Measurements from ENCODE around the gene RNF111. TPM values are rescaled to one million over a fixed set of nuclear protein-coding genes. Genes with fewer than 3 reads are reported as not detected.

Gene RNF111
- polyA plus RNA-seq, 2 of the 4 experiments (the other 2 are of a cell fraction): 25.0 to 42.7 TPM

DNA sequence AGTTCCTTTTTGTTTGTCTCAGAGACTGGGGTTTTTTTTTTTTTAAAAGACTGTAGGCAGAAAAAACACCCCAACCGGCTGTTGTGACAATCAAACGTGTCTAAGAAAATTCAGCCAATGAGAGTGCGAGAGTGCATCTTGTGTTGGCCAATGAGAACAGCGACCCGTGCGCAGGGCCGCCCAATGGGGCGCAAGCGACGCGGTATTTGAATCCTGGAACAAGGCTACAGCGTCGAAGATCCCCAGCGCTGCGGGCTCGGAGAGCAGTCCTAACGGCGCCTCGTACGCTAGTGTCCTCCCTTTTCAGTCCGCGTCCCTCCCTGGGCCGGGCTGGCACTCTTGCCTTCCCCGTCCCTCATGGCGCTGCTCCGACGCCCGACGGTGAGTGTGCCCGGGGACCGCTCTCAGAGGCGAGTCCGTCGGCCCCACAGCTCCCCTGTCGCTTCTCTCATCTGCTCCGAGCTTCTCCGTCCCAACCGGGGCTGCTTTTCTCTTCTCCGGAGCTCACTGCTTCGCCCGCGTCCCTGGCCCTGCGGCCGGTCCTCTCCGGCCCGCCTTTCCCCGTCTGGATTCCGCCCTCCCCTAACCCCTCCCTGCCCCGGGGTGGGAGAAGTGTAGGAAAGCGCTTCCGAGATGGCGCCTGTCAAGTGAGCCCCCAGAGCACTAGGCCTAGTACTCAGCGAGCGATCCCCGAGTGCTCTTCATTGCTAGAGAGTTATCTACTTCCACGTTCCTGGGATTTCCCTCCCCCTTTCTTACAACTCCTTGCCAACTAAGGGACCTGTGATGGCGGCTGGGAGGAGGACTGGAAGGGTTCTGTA is 117.7 kb downstream of the RNF111 start, which contains the start of gene CCNB2:
Gene CCNB2 (plus strand): TSS at position 235 of the 821 bp plus-strand sequence. CDS start 123 bp downstream, at position 358.
- TF ChIP-seq EHMT2 (IDR thresholded peaks at IDR 0.05; ENCODE audit: low read depth) (no peak), FOXS1 (CRISPR knock-in tag; IDR thresholded peaks at IDR 0.05) (no peak), RAD21 (conservative IDR thresholded peaks at IDR 0.05 in 1 of 2, IDR thresholded peaks at IDR 0.05 in 1 of 2) (no peak), BCL3 (IDR thresholded peaks at IDR 0.05) (no peak), SREBF2 (IDR thresholded peaks at IDR 0.05) (no peak), KDM5A (IDR thresholded peaks at IDR 0.05) (peak; percentile 60; the same call in 1 of the 2 replicates), PHF8 (IDR thresholded peaks at IDR 0.05; ENCODE audit: borderline replicate concordance, low read depth) (peak; percentile 34; the same call in 1 of the 2 replicates), RNF2 (IDR thresholded peaks at IDR 0.05; ENCODE audit: borderline replicate concordance, low read depth) (no peak), GATA3 (IDR thresholded peaks at IDR 0.05; ENCODE audit: borderline replicate concordance) (0 out of 2 replicates have a peak, but pooled peaks have one; percentile 4), NFE2L2 (conservative IDR thresholded peaks at IDR 0.05; ENCODE audit: low read length) (no peak), PBX3 (IDR thresholded peaks at IDR 0.05) (0 out of 2 replicates have a peak, but pooled peaks have one; percentile 28), E2F6 (IDR thresholded peaks at IDR 0.05; ENCODE audit: borderline replicate concordance, low read depth) (peak; percentile 64; the same call in 1 of the 2 replicates), SMC3 (IDR thresholded peaks at IDR 0.05) (peak; percentile 14; the same call in 1 of the 3 replicates), CBX8 (IDR thresholded peaks at IDR 0.05) (no peak), RFX5 (IDR thresholded peaks at IDR 0.05) (peak; percentile 48; the same call in 1 of the 2 replicates), KDM1A (IDR thresholded peaks at IDR 0.05; ENCODE audit: low read depth) (peak; percentile 58; the same call in 1 of the 2 replicates), JUN (IDR thresholded peaks at IDR 0.05) (peak; percentile 49 to 88; a peak in 4 of 5 replicates), HES2 (IDR thresholded peaks at IDR 0.05) (no peak), POLR2A (IDR thresholded peaks at IDR 0.05; ENCODE audit: low read length) (peak; percentile 71), CBX2 (IDR thresholded peaks at IDR 0.05; ENCODE audit: borderline replicate concordance, low read depth) (no peak), BHLHE40 (IDR thresholded peaks at IDR 0.05; ENCODE audit: low read depth, low read length) (0 out of 2 replicates have a peak, but pooled peaks have one; percentile 59)
- TF ChIP-seq, protein P1, sequence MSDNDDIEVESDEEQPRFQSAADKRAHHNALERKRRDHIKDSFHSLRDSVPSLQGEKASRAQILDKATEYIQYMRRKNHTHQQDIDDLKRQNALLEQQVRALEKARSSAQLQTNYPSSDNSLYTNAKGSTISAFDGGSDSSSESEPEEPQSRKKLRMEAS (IDR thresholded peaks at IDR 0.05): peak; percentile 80
- TF ChIP-seq, protein P2, sequence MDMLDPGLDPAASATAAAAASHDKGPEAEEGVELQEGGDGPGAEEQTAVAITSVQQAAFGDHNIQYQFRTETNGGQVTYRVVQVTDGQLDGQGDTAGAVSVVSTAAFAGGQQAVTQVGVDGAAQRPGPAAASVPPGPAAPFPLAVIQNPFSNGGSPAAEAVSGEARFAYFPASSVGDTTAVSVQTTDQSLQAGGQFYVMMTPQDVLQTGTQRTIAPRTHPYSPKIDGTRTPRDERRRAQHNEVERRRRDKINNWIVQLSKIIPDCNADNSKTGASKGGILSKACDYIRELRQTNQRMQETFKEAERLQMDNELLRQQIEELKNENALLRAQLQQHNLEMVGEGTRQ (IDR thresholded peaks at IDR 0.05): peak; percentile 83
- 1% methylated on average over 57 of the region's 57 CpGs for WGBS (ENCODE audit: missing lambda C conversion rate)
- FAIRE-seq (peak; percentile 68), ATAC-seq (peak; percentile 97 to 99), DNase-seq (ENCODE audit: low read depth in 1 of 2, low spot score in 1 of 2) (peak; percentile 96 to 99)
- H3K27ac ChIP-seq: peak within 1 kb of the TSS; percentile 83 to 91
- ChIA-PET POLR2A (no interaction called here), CTCF (interaction anchor here (0.9 to 4.4 kb wide), 6 partner anchors 40 to 424 kb away, joined by 3 to 32 read pairs (median 4); no protein-coding TSS in a partner anchor)
- H3K4me1 ChIP-seq: peaks cover 9% of the 10 kb centered on the region; the same call in 2 of the 3 replicates
- peak within 1 kb of the TSS; percentile 87 for H3K4me2 ChIP-seq
- H3K4me3 ChIP-seq: peak within 1 kb of the TSS; percentile 82
- no peaks in the 10 kb centered on the region for H3K9me3 ChIP-seq
